NCI-H510A treated with DMSO at 0.1 percent for 48 hours (cell line): ENCODE data around the gene TMEM119.
"Not testable (repeated sequence)": the region's sequence is repeated elsewhere in the genome, so short reads cannot be mapped to it uniquely, and the experiment has no call there.

ENCODE experiments used
- DNase-seq: peaks from one replicate; lab custom pipeline; 2025; lab: John Stamatoyannopoulos, UW

The TMEM119 gene

GRCh38 chr12:108599948-108600701, 2.2 kb upstream of the TMEM119 start:
- DNase-seq: no peak

GRCh38 chr12:108599541-108599940, 1.7 kb upstream of the TMEM119 start:
- no peak for DNase-seq

DNA sequence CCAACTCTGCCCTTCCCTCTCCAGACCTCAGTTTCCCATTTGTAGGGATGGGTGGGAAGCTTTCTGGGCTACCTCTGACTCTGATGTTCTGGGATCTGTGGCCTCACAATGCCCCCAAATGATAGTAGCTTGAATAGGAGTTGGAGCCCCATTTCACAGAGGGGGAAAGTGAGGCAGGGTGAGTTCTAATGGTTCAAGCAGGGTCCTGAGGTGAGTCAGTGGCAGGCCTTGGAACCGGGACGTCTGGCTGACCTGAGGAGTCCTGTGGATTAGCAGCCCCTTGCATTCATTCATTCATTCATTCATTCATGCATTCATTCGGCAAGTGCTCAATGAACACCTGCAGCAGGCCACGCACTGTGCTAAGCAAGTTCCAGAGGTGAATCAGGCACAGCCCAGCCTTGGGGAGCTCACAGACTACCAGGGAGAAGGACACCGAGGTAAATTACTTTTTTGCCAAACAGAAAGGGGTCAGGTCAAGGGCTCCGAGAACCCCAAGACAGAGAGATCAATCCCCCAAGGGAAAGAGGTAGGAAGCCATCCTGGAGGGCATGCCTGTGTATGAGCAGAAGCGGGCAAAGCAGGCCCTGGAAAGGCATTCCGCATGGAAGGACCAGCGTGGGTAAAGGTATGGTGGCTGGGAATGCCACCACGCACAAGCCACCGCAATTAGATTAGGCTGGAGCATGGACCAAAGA, 818 bp upstream of the TMEM119 start:
- DNase-seq: no peak

DNA sequence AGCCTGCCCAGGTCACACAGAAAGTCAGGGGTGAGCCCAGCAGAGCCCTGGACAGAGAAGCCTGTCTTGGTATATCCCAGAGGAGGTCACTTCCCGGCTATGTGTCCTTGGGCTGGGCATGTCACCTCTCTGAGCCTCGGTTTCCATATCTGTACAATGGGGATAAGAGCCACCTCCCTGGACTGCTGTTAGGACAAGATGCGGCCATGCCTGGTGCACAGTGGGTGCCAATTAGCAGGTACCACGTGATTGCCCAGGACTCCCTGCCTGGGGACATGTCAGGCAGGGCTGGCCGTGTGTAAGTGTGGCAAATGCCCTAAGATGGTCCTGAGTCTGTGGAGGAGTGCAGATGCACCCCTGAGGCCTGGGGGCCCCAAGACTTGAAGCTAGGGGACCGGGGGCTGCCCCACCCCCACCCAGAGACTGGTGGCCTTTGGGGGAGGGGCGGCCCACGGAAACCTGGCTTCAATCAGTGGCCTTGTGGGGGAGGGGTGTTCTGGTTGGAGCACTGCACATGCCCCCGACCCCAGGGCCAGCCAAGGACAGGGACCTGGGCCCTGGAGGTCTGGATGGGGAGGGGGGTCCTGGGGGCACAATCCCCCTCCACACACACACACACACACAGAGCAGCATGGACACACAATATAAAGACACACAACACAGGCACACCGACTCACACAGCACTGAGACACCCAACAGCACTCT, 878 bp downstream of the TMEM119 start:
- DNase-seq: no peak

DNA sequence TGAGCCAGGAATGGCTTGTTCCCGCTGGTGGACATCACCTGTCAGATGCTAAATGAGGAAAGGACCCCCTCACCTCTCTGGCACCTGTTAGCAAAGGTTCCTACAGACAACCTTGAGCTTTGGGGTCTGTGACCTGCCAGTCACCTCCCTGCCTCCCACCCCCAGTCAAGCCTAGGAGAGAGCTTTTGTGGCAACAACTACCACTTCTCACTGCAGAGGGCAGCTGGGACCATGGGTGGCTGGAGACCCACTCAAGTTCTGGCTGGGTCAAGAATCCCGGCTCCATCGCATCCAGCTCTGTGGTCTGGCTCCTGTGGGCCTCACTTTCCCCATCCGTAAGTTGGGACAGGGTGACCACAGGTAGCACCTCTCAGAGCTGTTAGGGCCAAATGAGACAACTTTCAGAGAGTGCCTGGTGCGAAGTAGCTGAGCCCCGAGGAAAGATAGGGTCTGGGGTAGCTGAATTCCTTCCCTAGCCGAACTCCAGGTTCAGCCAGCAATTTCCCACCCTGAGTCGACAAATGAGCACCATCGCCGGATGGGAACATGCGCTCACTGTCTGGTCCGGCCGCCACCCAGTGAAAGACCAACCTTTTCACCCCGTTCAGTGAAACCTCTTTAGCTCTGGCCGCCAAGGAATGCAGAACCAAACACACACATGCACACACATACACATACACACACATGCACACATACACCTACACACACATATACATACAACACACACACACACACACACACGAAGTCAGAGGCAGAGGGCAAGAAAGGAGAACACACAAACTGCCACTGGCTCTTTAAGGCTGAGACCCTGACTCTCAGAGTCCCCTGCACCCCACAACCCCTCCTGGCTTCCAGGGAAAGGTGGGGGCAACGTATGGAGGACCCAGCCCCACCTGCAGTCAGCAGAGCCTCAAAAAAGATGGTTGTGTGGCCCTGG, 1.9 kb downstream of the TMEM119 start:
- DNase-seq: no peak

DNA sequence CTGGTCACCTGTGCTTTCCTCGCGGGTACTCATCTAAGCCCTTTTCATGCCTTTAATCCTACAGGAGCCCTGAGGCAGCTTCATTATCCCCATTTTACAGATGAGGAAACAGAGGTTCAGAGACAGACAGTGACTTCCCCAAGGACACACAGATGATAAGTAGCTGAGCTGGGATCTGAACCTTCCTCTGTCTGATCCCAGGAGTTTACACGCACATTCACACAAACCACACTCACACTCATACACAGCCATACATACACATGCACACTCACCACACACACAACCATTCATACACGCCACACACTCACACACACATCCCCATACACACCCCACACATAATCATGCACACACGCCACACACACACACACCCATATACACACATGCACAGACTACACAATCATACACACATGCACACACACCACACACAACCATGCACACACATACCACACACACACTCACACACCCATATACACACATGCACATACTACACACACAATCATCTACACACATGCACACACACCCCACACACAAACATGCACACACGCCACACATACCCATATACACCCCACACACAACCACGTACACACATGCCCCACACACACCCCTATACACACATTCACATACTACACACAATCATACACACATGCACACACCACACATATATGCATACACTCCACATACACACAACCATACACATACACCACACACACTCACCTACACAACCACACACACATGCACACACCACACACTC, 2.7 kb downstream of the TMEM119 start:
- DNase-seq: no peak

- DNase-seq: no peak
Measured at GRCh38 chr12:108594323-108594903, 3.5 kb downstream of the TMEM119 start.

GRCh38 chr12:108592033-108592909, 5.6 kb downstream of the TMEM119 start:
- no peak for DNase-seq

- no peak for DNase-seq
Measured at GRCh38 chr12:108591267-108591980, 6.5 kb downstream of the TMEM119 start.

- DNase-seq: not testable (repeated sequence)
Measured at GRCh38 chr12:108590463-108590862, 7.4 kb downstream of the TMEM119 start.

DNA sequence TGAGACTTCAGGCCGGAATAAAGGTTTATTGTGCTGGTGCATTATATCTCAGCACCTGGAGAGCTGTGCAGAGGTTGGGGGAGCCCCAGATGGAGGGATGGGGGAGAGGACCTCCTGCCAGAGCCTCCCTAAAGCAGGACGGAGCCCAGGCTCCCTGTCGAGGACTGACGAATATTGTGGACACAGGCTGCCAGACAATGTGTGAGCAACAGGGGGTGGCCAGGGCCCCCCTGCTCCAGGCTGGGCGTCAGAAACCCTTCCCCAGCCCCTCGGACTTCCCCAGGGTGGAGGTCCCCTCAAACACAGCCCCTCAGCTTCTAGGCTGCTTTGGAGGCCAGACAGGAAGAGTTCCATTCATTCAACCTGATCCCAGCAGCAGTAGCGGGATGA, 8.0 kb downstream of the TMEM119 start:
- DNase-seq: no peak

DNA sequence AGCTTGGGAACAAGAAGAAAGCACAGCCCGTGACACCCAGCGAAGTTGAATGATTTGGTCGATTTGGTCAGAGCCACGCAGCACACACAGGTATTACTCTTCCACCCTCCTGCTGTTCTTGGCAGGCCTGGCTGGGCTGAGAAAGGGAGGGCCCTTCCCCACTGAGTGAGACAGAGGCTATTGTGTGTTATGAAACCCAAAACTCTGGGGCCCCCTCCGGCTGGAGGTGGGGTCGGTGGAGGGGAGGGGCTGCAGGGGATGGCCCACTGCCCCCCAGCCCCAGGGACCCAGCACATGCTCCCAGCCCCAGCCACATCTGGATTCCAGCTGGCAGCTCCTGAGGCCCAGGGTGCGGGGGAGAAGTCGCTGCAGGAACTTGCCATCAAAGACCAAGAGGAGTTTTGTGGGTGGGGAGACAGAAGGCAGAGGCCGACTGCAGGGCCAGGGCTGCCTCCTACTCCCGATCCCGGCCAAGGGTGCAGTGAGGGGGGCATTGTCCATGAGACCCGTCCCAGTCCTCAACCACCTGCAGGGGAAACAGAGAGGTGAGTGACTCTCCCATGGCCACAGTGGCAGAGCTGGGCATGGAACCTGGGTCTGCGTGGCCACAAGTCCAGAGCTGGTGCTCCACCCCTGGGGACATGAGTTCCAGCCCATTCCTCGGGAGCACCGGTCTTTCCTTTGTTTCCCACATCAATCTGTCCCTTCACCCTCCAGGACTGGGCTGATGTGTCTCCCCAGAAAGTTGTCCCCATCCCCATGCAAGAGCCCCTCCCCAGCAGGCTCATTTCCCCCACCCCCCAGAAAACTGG, 8.7 kb downstream of the TMEM119 start:
- no peak for DNase-seq

DNA sequence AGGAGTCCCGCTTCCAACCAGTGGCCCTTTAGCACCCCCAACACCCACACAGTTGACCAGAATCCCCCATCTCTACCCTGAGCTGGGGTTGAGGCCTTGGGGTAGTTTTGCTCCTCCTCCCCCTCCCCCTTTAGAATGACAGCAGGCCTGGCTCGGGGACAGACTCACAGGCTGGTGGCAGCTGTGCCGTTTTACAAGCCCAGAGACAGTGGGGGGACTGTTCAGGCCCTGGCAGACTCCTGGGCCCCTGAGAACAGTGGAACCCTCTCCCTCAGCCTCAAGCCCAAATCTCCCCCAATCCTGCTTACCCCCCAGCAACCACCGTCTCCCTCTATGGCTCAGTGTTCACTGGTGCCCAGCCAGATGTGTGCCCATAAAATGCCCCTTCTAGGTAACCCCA, 10.1 kb downstream of the TMEM119 start:
- DNase-seq: no peak

GRCh38 chr12:108586306-108586705, 11.6 kb downstream of the TMEM119 start:
- DNase-seq: no peak

GRCh38 chr12:108585864-108586263, 12.0 kb downstream of the TMEM119 start:
- no peak for DNase-seq

- no peak for DNase-seq
Measured at GRCh38 chr12:108584456-108585065, 13.3 kb downstream of the TMEM119 start.

DNA sequence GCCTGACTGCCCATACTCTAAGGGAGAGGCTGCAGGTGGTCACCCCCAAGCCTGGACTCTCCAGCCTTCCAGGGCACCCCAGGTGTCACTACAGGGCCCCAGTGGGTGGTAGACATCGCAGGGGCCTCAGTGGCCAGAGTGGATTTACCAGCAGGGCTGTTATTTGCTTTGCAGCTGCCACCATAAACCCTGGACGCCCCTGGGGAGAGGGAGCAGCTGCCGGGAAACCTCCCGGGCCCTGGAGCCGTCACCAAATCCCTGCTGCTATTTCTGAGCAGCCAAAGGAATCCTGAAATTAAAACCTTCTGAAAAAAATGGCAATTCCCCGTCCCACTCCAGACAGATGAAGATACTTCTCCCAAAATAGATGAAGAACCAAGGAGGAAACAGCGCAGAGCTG, 13.9 kb downstream of the TMEM119 start:
- DNase-seq: no peak
